ENCODE results near the gene QTRT2.

The QTRT2 gene

DNA sequence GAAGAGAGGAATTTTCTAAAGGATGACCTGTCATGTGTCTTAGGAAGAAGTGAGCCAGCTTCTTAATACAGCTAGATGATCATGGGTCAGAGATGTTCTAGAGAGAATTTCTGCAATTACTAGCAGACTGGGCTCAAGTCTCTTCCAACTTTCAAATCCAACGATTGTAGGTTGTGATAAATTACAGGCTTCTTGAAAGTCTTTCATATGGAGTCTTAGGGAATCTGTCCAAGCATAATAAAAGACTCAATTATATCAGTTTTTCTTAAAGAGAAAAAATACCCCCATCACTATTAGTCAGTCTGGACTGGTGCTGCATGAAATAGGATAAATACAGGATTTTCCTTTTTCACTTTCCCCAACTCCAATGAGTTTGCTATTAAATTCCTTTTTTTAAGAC is 63.2 kb downstream of the QTRT2 start:
- FAIRE-seq, result no peak

DNA sequence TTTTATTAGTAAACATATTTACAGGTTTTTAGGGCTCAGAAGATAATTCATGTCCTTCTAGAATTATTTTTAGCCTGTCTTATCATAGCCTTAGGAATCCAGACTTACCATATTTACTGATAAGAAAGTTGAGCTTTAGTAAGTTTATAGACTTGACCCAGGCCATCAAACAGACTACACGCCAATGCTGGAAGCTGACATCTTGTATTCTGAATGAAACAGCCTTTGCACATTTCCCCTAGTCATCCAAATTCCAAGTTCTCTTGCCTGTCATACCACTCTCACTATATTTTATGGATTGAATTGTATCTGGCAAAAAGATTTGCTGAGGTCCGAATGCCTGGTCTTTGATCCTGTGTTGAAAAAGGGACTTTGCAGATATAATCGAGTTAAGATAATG is 63.7 kb downstream of the QTRT2 start:
- FAIRE-seq, result no peak
- DNase-seq (ENCODE audit: insufficient read length, low spot score), result no peak

More for the DNA sequence above, 63.2 kb downstream of the QTRT2 start:
- DNase-seq (ENCODE audit: insufficient read length, low spot score), result no peak

DNA sequence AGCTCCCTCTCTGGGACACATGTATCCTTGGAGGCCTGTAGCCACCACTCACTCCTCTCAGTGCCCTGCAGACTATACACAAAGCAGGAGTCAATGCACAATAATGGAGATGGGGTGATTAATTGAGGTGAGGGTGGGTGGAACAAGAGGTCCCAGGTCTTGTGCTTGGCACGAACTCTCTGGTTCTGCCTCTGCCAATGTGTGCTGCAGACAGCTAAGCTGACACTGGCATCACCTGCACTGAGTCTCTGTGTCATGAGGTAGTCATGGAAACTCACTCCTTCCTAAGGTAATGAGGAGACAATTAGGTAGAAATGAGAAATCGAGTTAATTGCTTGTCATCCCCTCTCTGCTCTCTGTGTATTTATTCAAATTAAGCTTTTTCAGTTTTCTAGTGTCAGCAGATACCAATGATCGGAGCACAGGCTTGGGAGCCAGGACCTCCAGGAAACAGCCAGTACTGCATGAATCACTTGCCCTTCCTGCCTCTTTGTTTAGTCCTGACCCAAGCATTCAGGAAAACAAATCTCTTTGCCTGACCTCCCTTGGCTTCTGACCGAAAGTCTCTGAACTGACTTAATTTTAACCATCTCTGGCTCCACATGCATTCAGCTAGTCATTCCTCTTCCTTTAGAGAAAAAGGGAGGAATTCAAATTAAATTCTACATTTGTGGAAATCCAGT is 65.6 kb downstream of the QTRT2 start:
- FAIRE-seq (no peak), DNase-seq (ENCODE audit: insufficient read length, low spot score) (no peak)

DNA sequence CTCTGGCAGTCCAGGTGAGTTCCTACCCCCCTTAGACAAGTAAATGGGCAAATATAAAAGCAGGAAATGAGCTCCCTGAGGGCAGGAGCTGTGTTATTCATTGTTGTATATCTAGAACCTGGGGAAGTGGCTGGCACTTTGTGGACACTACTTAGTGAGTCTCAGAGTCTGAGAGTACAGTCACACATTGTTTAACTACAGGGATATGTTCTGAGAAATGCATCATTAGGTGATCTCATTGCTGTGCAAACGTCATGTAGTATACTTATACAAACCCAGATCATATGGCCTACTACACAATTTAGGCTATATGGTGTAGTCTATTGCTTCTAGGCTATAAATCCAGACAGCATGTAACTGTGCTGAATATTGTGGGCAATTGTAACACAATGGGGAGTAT is 69.9 kb downstream of the QTRT2 start:
- no peak for FAIRE-seq
- no peak for DNase-seq (ENCODE audit: insufficient read length, low spot score)

DNA sequence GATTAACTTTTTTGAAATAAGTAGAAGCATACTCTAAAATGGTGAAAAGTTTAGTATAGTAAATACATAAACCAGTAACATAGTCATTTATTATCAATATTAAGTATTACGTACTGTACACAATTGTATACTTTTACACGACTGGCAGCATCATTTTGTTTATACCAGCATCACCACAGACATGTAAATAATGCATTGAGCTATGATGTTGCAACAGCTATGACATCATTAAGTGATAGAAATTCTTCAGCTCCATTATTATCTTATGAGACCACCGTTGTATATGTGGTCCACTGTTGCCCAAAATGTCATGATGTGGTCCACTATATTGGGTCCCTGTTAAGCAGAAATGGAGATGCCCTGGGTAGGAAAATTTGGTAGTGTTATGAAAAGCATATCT is 71.0 kb downstream of the QTRT2 start:
- no peak for DNase-seq (ENCODE audit: insufficient read length, low spot score)
- FAIRE-seq, result no peak

DNA sequence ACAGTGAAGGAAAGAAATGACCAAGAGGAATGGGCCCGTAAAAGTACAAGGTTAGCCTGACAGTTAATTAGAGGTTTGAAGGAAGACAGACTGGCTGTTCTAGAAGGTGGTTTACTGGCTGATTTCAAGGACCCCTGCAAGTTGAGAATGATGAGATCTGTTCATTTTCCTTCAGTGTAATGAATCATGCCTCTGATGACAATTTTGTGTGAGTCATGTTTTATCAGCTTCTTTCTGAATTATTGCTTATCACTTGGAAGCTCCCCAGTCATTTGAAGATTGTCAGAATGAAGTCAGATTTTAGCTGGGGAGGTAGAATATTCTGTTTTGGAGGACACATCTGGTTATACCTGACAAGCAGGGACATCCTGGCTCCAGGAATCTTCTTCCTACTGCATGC is 71.7 kb downstream of the QTRT2 start:
- DNase-seq (ENCODE audit: insufficient read length, low spot score) (no peak), FAIRE-seq (no peak)

DNA sequence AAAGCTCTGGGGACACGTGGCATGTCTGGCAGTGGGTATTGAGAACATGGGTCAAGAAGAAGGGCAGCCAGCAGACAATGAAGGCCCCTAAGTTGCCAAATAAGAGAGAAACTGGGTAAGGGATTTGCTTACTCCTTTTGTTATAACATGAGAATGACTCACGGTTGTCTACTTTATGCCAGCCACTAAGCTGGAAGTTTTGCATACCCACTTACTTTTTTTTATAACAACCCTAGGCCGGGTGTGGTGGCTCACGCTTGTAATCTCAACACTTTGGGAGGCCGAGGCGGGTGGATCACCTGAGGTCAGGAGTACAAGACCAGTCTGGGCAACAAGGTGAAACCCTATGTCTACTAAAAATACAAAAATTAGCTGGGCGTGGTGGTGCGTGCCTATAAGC is 72.3 kb downstream of the QTRT2 start:
- DNase-seq (ENCODE audit: insufficient read length, low spot score) (no peak), FAIRE-seq (no peak)

DNA sequence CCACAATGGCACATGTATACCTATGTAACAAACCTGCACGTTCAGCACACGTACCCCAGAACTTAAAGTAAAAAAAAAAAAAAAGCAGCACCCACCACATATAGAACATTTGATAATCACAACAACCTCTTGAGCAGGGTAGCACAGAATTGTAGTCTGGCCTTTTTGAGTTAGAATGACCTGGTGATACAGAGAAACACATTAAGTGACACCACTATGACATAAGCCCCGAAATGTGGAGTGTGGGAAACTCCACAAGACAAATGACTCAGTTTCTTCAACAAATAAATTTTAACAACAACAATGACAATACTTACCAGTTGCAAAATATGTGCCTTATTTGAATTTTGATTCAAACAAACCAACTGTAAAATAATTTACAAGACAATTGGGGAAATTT is 76.0 kb downstream of the QTRT2 start:
- no peak for FAIRE-seq
- no peak for DNase-seq (ENCODE audit: insufficient read length, low spot score)

DNA sequence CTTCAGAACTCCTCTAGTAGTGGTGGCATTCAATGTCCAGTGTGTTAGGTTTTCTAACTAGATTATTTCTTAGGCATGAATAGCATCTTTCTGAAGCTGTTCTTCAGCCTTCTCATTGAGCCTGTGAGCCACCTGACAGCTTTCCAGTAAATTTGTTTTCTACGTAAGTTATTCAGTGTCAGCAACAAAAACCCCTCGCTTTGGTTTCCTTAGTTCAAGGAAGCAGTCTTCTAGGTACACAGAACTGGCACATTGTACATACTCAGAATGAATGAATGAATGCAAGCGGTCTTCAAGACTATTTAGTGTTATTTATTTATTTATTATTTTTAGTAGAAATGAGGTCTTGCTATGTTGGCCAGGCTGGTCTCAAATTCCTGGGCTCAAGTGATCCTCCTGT is 77.4 kb downstream of the QTRT2 start:
- DNase-seq (ENCODE audit: insufficient read length, low spot score) (no peak), FAIRE-seq (no peak)

Data from HTR-8/SVneo (cell line).